Spinal cord (tissue), 10 donors: ENCODE data around the gene CS. TPM values are rescaled to one million over a fixed set of nuclear protein-coding genes. Genes with fewer than 3 reads are reported as not detected.
"Not testable (repeated sequence)": the region's sequence is repeated elsewhere in the genome, so short reads cannot be mapped to it uniquely, and the experiment has no call there.

Experiments used
- DNase-seq, 6 donors: peaks; one replicate each; pipeline versions ENCODE4 v3.0.0 to v3.0.0-alpha.2; 2013 to 2015; ENCODE audit warnings: low spot score in 6 of 6, low read depth in 4 of 6
- H3K27ac ChIP-seq: one replicate; pipeline ENCODE4 v1.5.1; 2013; ENCODE audit warnings: low read depth, low read length, control low read depth
- H3K27me3 ChIP-seq: one replicate; pipeline ENCODE4 v1.6.1; 2013; ENCODE audit warnings: low read length; ENCODE audit not compliant: control insufficient read depth, insufficient read depth
- H3K36me3 ChIP-seq: one replicate; pipeline ENCODE4 v1.6.1; 2013; ENCODE audit warnings: low read length; ENCODE audit not compliant: control insufficient read depth, insufficient read depth
- H3K4me1 ChIP-seq: one replicate; pipeline ENCODE4 v1.6.1; 2013; ENCODE audit warnings: low read length; ENCODE audit not compliant: control insufficient read depth, insufficient read depth
- H3K4me3 ChIP-seq: one replicate; pipeline ENCODE4 v1.5.1; 2013; ENCODE audit warnings: low read depth, low read length, control low read depth
- H3K9me3 ChIP-seq: one replicate; pipeline ENCODE4 v1.6.1; 2013; ENCODE audit warnings: low read length; ENCODE audit not compliant: control insufficient read depth, insufficient read depth
- WGBS: methylation state at CpG from one replicate; pipeline ENCODE4 v1.1.5; 2013; ENCODE audit warnings: missing lambda C conversion rate; ENCODE audit not compliant: insufficient coverage; 5-methylcytosine and 5-hydroxymethylcytosine counted together
- polyA plus RNA-seq, 2 donors: library from polyadenylated mRNA; unstranded; fragments of 120-200 nt; gene quantifications; one replicate each; pipeline ENCODE4 v1.2.1, GENCODE V29; 2013; ENCODE audit not compliant: insufficient read length in 2 of 2
- total RNA-seq, 2 donors: library from RNA; depleted of rRNA in 1 of 2; stranded (reverse); fragments of 120-200 nt in 1 of 2; fragments of >200 nt in 1 of 2; gene quantifications; one replicate each; pipeline versions ENCODE4 v1.2.3 to v1.2.4, GENCODE V29; 2013 to 2014
- donor health status: healthy.

Gene CS
- total and polyA plus RNA-seq, 4 donors, result 79.6 to 202 (median 187) TPM

- DNase-seq, result no peak
- WGBS, result 100% methylated on average over 1 of the region's 4 CpGs
- no peaks in the 10 kb centered on the region for H3K27me3 ChIP-seq
- H3K9me3 ChIP-seq, result no peaks in the 10 kb centered on the region
- H3K4me1 ChIP-seq, result no peaks in the 10 kb centered on the region
- H3K4me3 ChIP-seq, result no peak overlapping the region
- H3K36me3 ChIP-seq, result peaks cover 50% of the 10 kb centered on the region
- H3K27ac ChIP-seq, result no peak overlapping the region
These were observed 13.9 kb downstream of the CS start for GRCh38 chr12:56286044-56286830.

- not testable (repeated sequence) for DNase-seq, H3K4me3 ChIP-seq, H3K4me1 ChIP-seq, H3K9me3 ChIP-seq, H3K27ac ChIP-seq, H3K27me3 ChIP-seq
- H3K36me3 ChIP-seq, result peaks cover 51% of the 10 kb centered on the region
- 100% methylated on average over 1 of the region's 5 CpGs for WGBS
These were observed 15.9 kb downstream of the CS start for GRCh38 chr12:56284263-56284662.

GRCh38 chr12:56282579-56282978 lies 17.6 kb downstream of the CS start:
- DNase-seq, result no peak
- Histone ChIP-seq H3K4me1 (no peaks in the 10 kb centered on the region), H3K4me3 (no peak overlapping the region), H3K9me3 (no peaks in the 10 kb centered on the region), H3K36me3 (peaks cover 67% of the 10 kb centered on the region), H3K27ac (no peak overlapping the region), H3K27me3 (no peaks in the 10 kb centered on the region)
- no CpG with 5 or more reads among the region's 2 CpGs for WGBS

GRCh38 chr12:56282030-56282429 lies 18.1 kb downstream of the CS start:
- Histone ChIP-seq H3K27me3 (no peaks in the 10 kb centered on the region), H3K4me1 (no peaks in the 10 kb centered on the region), H3K4me3 (no peak overlapping the region), H3K36me3 (peaks cover 72% of the 10 kb centered on the region), H3K9me3 (no peaks in the 10 kb centered on the region), H3K27ac (no peak overlapping the region)
- WGBS, result 100% methylated on average over 4 of the region's 6 CpGs
- no peak for DNase-seq

GRCh38 chr12:56280849-56281248 lies 19.3 kb downstream of the CS start:
- Histone ChIP-seq H3K27me3 (no peaks in the 10 kb centered on the region), H3K9me3 (no peaks in the 10 kb centered on the region), H3K4me1 (no peaks in the 10 kb centered on the region), H3K36me3 (peaks cover 80% of the 10 kb centered on the region), H3K27ac (no peak overlapping the region), H3K4me3 (no peak overlapping the region)
- no peak for DNase-seq

GRCh38 chr12:56278905-56279304 lies 21.2 kb downstream of the CS start:
- no peak for DNase-seq
- Histone ChIP-seq H3K27me3 (no peaks in the 10 kb centered on the region), H3K36me3 (peaks cover 84% of the 10 kb centered on the region), H3K9me3 (no peaks in the 10 kb centered on the region), H3K4me3 (no peak overlapping the region), H3K27ac (no peak overlapping the region), H3K4me1 (no peaks in the 10 kb centered on the region)
- 90% methylated on average over 2 of the region's 3 CpGs for WGBS

- no peak for DNase-seq
- H3K4me1 ChIP-seq, result no peaks in the 10 kb centered on the region
- H3K9me3 ChIP-seq, result no peaks in the 10 kb centered on the region
- H3K36me3 ChIP-seq, result peaks cover 66% of the 10 kb centered on the region
- no CpG with 5 or more reads among the region's 2 CpGs for WGBS
- no peaks in the 10 kb centered on the region for H3K27me3 ChIP-seq
- no peak overlapping the region for H3K4me3 ChIP-seq
- no peak overlapping the region for H3K27ac ChIP-seq
These were observed 25.8 kb downstream of the CS start for GRCh38 chr12:56274299-56274698.

GRCh38 chr12:56272468-56272867 lies 27.7 kb downstream of the CS start:
- H3K36me3 ChIP-seq, result peaks cover 48% of the 10 kb centered on the region
- WGBS, result no CpG with 5 or more reads among the region's 2 CpGs
- not testable (repeated sequence) for H3K27me3 ChIP-seq

GRCh38 chr12:56271031-56271430 lies 29.1 kb downstream of the CS start:
- 18% methylated on average over 1 of the region's 1 CpG for WGBS
- Histone ChIP-seq H3K9me3 (no peaks in the 10 kb centered on the region), H3K4me3 (no peak overlapping the region), H3K27me3 (no peaks in the 10 kb centered on the region), H3K36me3 (peaks cover 39% of the 10 kb centered on the region), H3K27ac (no peak overlapping the region), H3K4me1 (peaks cover 14% of the 10 kb centered on the region)
- DNase-seq, result peak in 2 of 6 donors; percentile 13 to 17

More at GRCh38 chr12:56272468-56272867, 27.7 kb downstream of the CS start:
- H3K4me1 ChIP-seq, H3K27ac ChIP-seq, H3K9me3 ChIP-seq, DNase-seq, H3K4me3 ChIP-seq: not testable (repeated sequence)

GRCh38 chr12:56267443-56268071 lies 32.6 kb downstream of the CS start:
- Histone ChIP-seq H3K4me1 (peaks cover 15% of the 10 kb centered on the region), H3K27me3 (no peaks in the 10 kb centered on the region), H3K36me3 (peaks cover 11% of the 10 kb centered on the region), H3K4me3 (peak overlapping the region; percentile 79), H3K9me3 (no peaks in the 10 kb centered on the region), H3K27ac (peak overlapping the region; percentile 65)
- 20% methylated on average over 17 of the region's 21 CpGs for WGBS
- DNase-seq, result peak in 1 of 6 donors; percentile 11
